22Rv1 (cell line): ENCODE data around the gene PPP2R5C.

ENCODE experiments used
- ZFX ChIP-seq: fragments of 450-650 bp; IDR thresholded peaks from 2 replicates; pipeline ENCODE4 v1.6.1; 2017; ENCODE audit warnings: antibody characterized with exemption, borderline replicate concordance
- TF ChIP-seq, protein P1 (sequence below): fragments of 450-650 bp; IDR thresholded peaks from 2 replicates; pipeline ENCODE4 v1.5.1; 2017; ENCODE audit warnings: mild to moderate bottlenecking

DNA sequence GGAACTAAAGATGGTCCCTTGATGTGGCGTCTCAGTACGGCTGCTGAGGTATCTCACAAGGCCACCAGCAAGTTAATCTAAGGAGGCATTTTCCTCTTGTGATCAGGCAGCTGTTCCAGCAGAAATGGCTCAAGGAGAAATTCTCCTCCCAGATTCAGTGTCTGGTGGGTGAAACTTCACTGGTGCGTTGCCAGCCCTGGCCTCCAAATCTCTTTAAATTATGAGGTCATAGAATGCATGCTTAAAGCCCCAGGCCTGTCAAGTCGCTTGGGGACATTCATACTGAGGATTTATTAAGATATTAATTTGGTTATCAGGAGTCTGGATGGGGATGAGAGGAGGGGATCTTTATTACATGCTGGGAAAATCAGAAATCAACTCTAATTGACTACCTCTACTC is 72.9 kb downstream of the PPP2R5C start:
- TF ChIP-seq, protein P1, sequence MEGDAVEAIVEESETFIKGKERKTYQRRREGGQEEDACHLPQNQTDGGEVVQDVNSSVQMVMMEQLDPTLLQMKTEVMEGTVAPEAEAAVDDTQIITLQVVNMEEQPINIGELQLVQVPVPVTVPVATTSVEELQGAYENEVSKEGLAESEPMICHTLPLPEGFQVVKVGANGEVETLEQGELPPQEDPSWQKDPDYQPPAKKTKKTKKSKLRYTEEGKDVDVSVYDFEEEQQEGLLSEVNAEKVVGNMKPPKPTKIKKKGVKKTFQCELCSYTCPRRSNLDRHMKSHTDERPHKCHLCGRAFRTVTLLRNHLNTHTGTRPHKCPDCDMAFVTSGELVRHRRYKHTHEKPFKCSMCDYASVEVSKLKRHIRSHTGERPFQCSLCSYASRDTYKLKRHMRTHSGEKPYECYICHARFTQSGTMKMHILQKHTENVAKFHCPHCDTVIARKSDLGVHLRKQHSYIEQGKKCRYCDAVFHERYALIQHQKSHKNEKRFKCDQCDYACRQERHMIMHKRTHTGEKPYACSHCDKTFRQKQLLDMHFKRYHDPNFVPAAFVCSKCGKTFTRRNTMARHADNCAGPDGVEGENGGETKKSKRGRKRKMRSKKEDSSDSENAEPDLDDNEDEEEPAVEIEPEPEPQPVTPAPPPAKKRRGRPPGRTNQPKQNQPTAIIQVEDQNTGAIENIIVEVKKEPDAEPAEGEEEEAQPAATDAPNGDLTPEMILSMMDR = no peak
- no peak for TF ChIP-seq ZFX
